Measurements from ENCODE around the gene FHL1.

- TF ChIP-seq EZH2 (IDR thresholded peaks at IDR 0.05; ENCODE audit: borderline replicate concordance, low read depth, low read length, severe bottlenecking) (no peak), POLR2AphosphoS5 (IDR thresholded peaks at IDR 0.05; ENCODE audit: insufficient read depth, low read depth, low read length) (no peak), CTCF (IDR thresholded peaks at IDR 0.05; ENCODE audit: extremely low read depth in 1 of 2, insufficient read depth in 1 of 2, low read depth in 1 of 2, low read length in 2 of 2) (peak; percentile 36 to 62), GATA2 (IDR thresholded peaks at IDR 0.05; ENCODE audit: insufficient read depth, insufficient read length, low read depth, low read length) (no peak)
Measured at GRCh38 chrX:136209016-136209738, 61.8 kb downstream of the FHL1 start.
